ENCODE data around the gene DCAF6.

Gene DCAF6

GRCh38 chr1:168084396-168085231, 148.1 kb downstream of the DCAF6 start:
- peak; percentile 87 for TF ChIP-seq CTCF (IDR thresholded peaks at IDR 0.05; ENCODE audit: control insufficient read depth, insufficient read depth, low read depth, low read length, missing control alignments)
- DNase-seq (ENCODE audit: low read depth), result no peak
- no peak overlapping the region for H3K4me3 ChIP-seq (ENCODE audit: control insufficient read depth, low read depth, low read length)

DNA sequence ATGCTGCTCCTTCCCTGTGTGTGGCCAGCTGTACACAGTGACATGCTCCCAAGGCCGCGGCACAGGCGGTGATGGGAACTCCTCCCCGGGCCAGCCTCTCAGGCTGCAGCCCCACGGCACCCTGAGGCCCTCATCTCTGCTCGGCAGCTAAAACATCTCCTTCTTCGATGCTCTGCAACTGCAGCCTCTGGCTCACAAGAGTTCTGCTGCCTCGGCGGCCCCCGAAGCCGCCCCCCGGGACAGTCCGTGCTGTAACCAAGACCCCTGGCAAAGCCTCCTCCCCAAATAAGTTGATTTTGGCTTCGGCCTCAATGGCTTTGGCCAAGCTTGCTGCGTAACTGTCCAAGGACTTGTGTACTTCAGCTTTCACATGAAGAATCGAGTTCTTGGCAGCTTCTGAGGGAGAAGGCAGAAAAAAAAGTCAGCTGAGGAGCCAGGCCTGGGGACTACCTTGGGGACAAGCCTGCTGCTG, 149.0 kb downstream of the DCAF6 start:
- DNase-seq (ENCODE audit: low read depth), result no peak
- no peak overlapping the region for H3K4me3 ChIP-seq (ENCODE audit: control insufficient read depth, low read depth, low read length)
- no peak for TF ChIP-seq CTCF (IDR thresholded peaks at IDR 0.05; ENCODE audit: control insufficient read depth, insufficient read depth, low read depth, low read length, missing control alignments)

DNA sequence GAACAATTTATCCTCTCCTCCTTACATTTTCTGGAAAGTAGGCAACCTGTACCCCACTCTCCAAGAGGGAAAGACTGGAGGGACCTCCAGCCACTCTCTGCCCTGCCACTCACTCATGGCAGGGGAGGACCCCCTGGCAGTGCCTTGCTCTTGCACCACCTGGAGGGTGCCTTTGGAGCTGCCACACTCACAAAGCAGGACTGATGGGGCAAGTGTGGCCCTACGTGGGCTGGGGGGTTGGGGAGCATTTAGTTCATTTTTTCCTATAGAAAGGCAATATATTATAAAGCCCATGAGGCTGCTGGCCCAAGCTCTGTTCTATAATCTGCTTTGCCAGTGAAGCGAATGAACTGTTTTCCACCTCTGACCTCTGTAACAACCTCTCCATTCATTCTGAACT, 150.0 kb downstream of the DCAF6 start:
- H3K4me3 ChIP-seq (ENCODE audit: control insufficient read depth, low read depth, low read length), result no peak overlapping the region
- no peak for DNase-seq (ENCODE audit: low read depth)
- no peak for TF ChIP-seq CTCF (IDR thresholded peaks at IDR 0.05; ENCODE audit: control insufficient read depth, insufficient read depth, low read depth, low read length, missing control alignments)

DNA sequence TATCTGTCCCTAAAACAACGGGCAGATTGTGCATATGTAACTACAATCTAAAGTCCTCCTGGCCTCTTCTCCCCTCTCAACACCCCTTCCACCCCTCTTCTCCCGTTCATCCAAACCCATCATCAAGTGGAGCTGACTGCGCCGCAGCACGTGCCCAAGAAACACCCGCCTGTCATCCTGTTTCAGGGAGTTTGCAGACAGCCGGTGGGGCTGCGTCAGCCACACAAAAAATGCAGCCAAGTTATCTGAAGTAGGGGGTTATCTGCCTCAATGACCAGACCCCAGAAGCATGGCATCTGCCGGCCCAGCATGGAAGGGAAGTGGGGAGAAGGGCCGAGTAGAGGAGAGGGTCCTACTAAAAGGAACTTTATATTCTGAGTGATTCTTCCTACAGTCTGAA, 151.2 kb downstream of the DCAF6 start:
- DNase-seq (ENCODE audit: low read depth), result no peak
- H3K4me3 ChIP-seq (ENCODE audit: control insufficient read depth, low read depth, low read length), result no peak overlapping the region
- no peak for TF ChIP-seq CTCF (IDR thresholded peaks at IDR 0.05; ENCODE audit: control insufficient read depth, insufficient read depth, low read depth, low read length, missing control alignments)

GRCh38 chr1:168088511-168089325, 152.2 kb downstream of the DCAF6 start:
- no peak overlapping the region for H3K4me3 ChIP-seq (ENCODE audit: control insufficient read depth, low read depth, low read length)
- no peak for DNase-seq (ENCODE audit: low read depth)
- TF ChIP-seq CTCF (IDR thresholded peaks at IDR 0.05; ENCODE audit: control insufficient read depth, insufficient read depth, low read depth, low read length, missing control alignments), result no peak

DNA sequence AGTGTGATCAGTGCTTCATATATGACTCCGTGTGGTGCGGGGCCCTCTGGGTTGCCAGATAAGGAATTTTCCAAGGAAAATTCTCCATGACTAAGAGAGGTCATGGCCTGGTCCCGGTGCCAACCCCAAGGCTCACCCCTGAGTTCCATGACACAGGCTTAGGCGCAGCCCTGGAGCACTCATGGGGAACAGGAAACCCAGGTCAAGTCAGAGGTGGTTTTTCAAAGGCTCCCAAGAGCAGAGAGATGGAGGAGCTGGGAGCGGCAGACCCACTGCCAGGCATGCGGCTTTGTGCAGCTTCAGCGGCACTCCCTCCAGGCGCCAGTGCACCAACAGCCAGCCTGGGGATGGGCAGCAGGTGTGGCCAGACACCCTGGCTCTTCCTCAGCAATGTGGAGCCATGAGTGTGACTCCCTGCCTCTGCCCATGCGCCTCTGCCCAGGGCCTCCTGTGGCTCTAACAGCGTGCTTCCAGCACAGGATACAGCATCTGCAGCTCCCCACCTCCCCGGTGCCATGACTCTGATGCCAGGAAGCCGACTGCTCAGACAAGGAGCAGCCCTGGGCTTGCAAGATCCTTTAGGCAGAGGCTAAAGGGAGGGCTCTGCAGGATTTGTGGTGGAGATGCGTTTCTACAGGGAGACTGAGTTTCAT, 153.0 kb downstream of the DCAF6 start:
- DNase-seq (ENCODE audit: low read depth), result no peak
- H3K4me3 ChIP-seq (ENCODE audit: control insufficient read depth, low read depth, low read length), result no peak overlapping the region
- TF ChIP-seq CTCF (IDR thresholded peaks at IDR 0.05; ENCODE audit: control insufficient read depth, insufficient read depth, low read depth, low read length, missing control alignments), result no peak

Measured in AG09309 (cell line).